Smooth muscle cell (in vitro differentiated cells): Measurements from ENCODE around the gene XXYLT1. TPM values are rescaled to one million over a fixed set of nuclear protein-coding genes. Genes with fewer than 3 reads are reported as not detected.

Experiments used
- DNase-seq: peaks from one replicate; lab custom pipeline; 2025; ENCODE audit not compliant: unreplicated experiment; lab: John Stamatoyannopoulos, UW
- H2AFZ ChIP-seq: fragments of 200-600 bp; sonication (generic); 2 replicates; pipeline ENCODE4 v1.6.0; 2016; ENCODE audit warnings: antibody characterized with exemption, low read depth, mild to moderate bottlenecking
- H3F3A ChIP-seq: fragments of 200-600 bp; sonication (generic); 2 replicates; pipeline ENCODE4 v1.6.0; 2017; ENCODE audit warnings: antibody characterized with exemption, low read depth
- H3K27ac ChIP-seq: fragments of 200-600 bp; sonication (generic); 2 replicates; pipeline ENCODE4 v1.5.1; 2016; ENCODE audit warnings: low read depth, mild to moderate bottlenecking
- H3K27me3 ChIP-seq: fragments of 200-600 bp; sonication (generic); 2 replicates; pipeline ENCODE4 v1.6.1; 2016; ENCODE audit warnings: low read depth, mild to moderate bottlenecking
- H3K36me3 ChIP-seq: fragments of 200-600 bp; sonication (generic); 2 replicates; pipeline ENCODE4 v1.5.1; 2016; ENCODE audit warnings: low read depth
- H3K4me1 ChIP-seq: fragments of 200-600 bp; sonication (generic); 2 replicates; pipeline ENCODE4 v1.5.1; 2016; ENCODE audit warnings: low read depth
- H3K4me2 ChIP-seq: fragments of 200-600 bp; sonication (generic); 2 replicates; pipeline ENCODE4 v1.6.0; 2016; ENCODE audit warnings: mild to moderate bottlenecking
- H3K4me3 ChIP-seq: fragments of 200-600 bp; sonication (generic); 2 replicates; pipeline ENCODE4 v1.5.1; 2016; ENCODE audit warnings: mild to moderate bottlenecking
- H3K79me2 ChIP-seq: fragments of 200-600 bp; sonication (generic); 2 replicates; pipeline ENCODE4 v1.6.0; 2016; ENCODE audit warnings: low read depth, mild to moderate bottlenecking
- H3K9ac ChIP-seq: fragments of 200-600 bp; sonication (generic); 2 replicates; pipeline ENCODE4 v1.6.0; 2016; ENCODE audit warnings: low read depth
- H3K9me3 ChIP-seq: fragments of 200-600 bp; sonication (generic); replicated peaks from 2 replicates; pipeline ENCODE4 v1.5.1; 2016; ENCODE audit warnings: low read depth
- H4K20me1 ChIP-seq: fragments of 200-600 bp; sonication (generic); 2 replicates; pipeline ENCODE4 v1.6.0; 2016; ENCODE audit warnings: low read depth
- CTCF ChIP-seq: fragments of 200-600 bp; sonication (generic); IDR thresholded peaks from 2 replicates; pipeline ENCODE4 v1.5.1; 2017; ENCODE audit warnings: borderline replicate concordance, mild to moderate bottlenecking, antibody characterized with exemption; ENCODE audit not compliant: insufficient read depth, poor library complexity, severe bottlenecking
- WGBS: methylation state at CpG from one replicate; pipeline ENCODE4 v1.1.7; 2016; ENCODE audit warnings: low lambda C conversion rate; 5-methylcytosine and 5-hydroxymethylcytosine counted together
- polyA plus RNA-seq: library from polyadenylated mRNA; unstranded; fragments of >200 nt; fragmentation: Nextera tagmentation; extraction: Ambion mirVana; gene quantifications from 2 replicates; pipeline ENCODE4 v1.2.1, GENCODE V29; 2016
- total RNA-seq: library from RNA; depleted of rRNA; stranded (reverse); fragments of >200 nt; gene quantifications from 2 replicates; pipeline ENCODE4 v1.2.3, GENCODE V29; 2014

Gene XXYLT1
- total and polyA plus RNA-seq, 2 experiments from 2014 or later: 22.2 to 35.4 TPM

- Histone ChIP-seq H3K79me2 (no peaks in the 10 kb centered on the region), H2AFZ (no peak overlapping the region), H4K20me1 (no peaks in the 10 kb centered on the region), H3K9me3 (no peaks in the 10 kb centered on the region), H3K27ac (no peak overlapping the region), H3K4me3 (no peak overlapping the region), H3K9ac (no peak overlapping the region), H3K4me1 (no peaks in the 10 kb centered on the region), H3K4me2 (no peak overlapping the region), H3K27me3 (no peaks in the 10 kb centered on the region), H3K36me3 (no peaks in the 10 kb centered on the region), H3F3A (no peaks in the 10 kb centered on the region)
- no peak for TF ChIP-seq CTCF
- WGBS: 87% methylated on average over 17 of the region's 17 CpGs
- no peak for DNase-seq
Measured at GRCh38 chr3:195025056-195025883, 245.7 kb downstream of the XXYLT1 start.

GRCh38 chr3:195023989-195024388, 247.0 kb downstream of the XXYLT1 start:
- Histone ChIP-seq H3K9ac (no peak overlapping the region), H3F3A (no peaks in the 10 kb centered on the region), H3K4me2 (no peak overlapping the region), H3K79me2 (no peaks in the 10 kb centered on the region), H3K4me3 (no peak overlapping the region), H3K27me3 (no peaks in the 10 kb centered on the region), H3K36me3 (no peaks in the 10 kb centered on the region), H2AFZ (no peak overlapping the region), H3K4me1 (no peaks in the 10 kb centered on the region), H3K9me3 (no peaks in the 10 kb centered on the region), H3K27ac (no peak overlapping the region), H4K20me1 (no peaks in the 10 kb centered on the region)
- WGBS: 93% methylated on average over 11 of the region's 11 CpGs
- no peak for DNase-seq
- TF ChIP-seq CTCF: no peak

GRCh38 chr3:195023576-195023975, 247.4 kb downstream of the XXYLT1 start:
- no peak overlapping the region for H3K9ac ChIP-seq
- H3K4me1 ChIP-seq: no peaks in the 10 kb centered on the region
- H3K4me3 ChIP-seq: no peak overlapping the region
- TF ChIP-seq CTCF: no peak
- no peak overlapping the region for H2AFZ ChIP-seq
- H3K36me3 ChIP-seq: no peaks in the 10 kb centered on the region
- no peaks in the 10 kb centered on the region for H3K9me3 ChIP-seq
- H3K4me2 ChIP-seq: no peak overlapping the region
- H3K27ac ChIP-seq: no peak overlapping the region
- H3K79me2 ChIP-seq: no peaks in the 10 kb centered on the region
- no peaks in the 10 kb centered on the region for H3F3A ChIP-seq
- H3K27me3 ChIP-seq: no peaks in the 10 kb centered on the region
- DNase-seq: no peak
- 39% methylated on average over 2 of the region's 2 CpGs for WGBS
- H4K20me1 ChIP-seq: no peaks in the 10 kb centered on the region

GRCh38 chr3:195021692-195022091, 249.3 kb downstream of the XXYLT1 start:
- no peak for TF ChIP-seq CTCF
- H3K9me3 ChIP-seq: no peaks in the 10 kb centered on the region
- no peaks in the 10 kb centered on the region for H3K4me1 ChIP-seq
- no peak overlapping the region for H3K27ac ChIP-seq
- no peaks in the 10 kb centered on the region for H3K36me3 ChIP-seq
- DNase-seq: no peak
- no peaks in the 10 kb centered on the region for H3F3A ChIP-seq
- no peaks in the 10 kb centered on the region for H4K20me1 ChIP-seq
- no peak overlapping the region for H2AFZ ChIP-seq
- H3K27me3 ChIP-seq: no peaks in the 10 kb centered on the region
- H3K79me2 ChIP-seq: no peaks in the 10 kb centered on the region
- no peak overlapping the region for H3K4me2 ChIP-seq
- 85% methylated on average over 3 of the region's 3 CpGs for WGBS
- H3K4me3 ChIP-seq: no peak overlapping the region
- no peak overlapping the region for H3K9ac ChIP-seq
